CD4-positive, alpha-beta T cell treated with Interleukin-1 beta for 1 hour (primary cell): ENCODE data around the gene MTFR2.

Experiments used
- DNase-seq, 2 donors: peaks; one replicate each; pipeline ENCODE4 v3.0.0-alpha.2; 2020 to 2022

The MTFR2 gene

DNA sequence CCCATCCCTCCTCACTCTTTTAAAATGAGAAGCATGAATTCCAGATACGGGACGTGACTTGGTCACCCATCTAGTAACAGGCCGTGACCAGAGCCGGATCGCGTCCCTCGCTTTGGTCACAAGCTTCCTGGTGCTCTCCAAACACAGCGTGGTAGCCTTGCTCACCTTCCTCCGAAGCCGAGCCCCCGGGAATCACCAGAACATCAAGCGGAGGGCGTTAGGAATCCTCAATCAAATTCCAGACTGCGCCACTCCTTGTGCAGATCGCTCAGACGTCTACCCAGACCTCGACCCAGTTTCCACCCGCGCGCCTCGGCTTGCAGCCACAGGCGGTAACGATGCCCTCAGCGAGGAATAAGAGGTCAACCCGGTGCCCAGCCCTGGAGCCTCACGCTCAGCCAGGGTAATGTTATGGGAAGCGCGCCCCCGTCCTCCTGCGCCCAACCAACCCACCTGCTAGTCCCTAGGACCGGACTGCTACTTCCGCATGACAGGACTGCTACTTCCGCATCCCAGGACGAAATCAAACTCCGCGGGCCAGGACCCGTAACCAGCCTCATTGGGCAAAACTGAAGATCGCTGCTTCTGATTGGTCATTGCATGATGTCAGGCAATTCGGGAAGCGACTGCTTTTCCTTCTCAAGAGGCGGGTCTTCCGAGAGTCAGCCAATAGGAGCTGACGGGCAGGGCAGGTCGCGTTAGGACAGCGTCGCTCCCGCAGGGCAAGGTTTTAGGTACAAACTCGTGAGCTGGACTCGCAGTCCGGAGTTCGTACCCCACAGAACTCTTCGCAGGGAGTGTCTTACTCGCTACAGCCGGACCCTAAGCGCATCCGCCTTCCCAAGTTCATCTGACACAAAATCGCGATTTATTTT, at the start of gene MTFR2:
MTFR2 (minus strand) TSS at position 501 of the 875 bp plus-strand sequence. CDS start 1,212 bp downstream, outside the sequence.
- DNase-seq, result peak; percentile 97 to 98

- DNase-seq, result no peak
These were observed 44.5 kb upstream of the MTFR2 start for GRCh38 chr6:136294621-136295020.

DNA sequence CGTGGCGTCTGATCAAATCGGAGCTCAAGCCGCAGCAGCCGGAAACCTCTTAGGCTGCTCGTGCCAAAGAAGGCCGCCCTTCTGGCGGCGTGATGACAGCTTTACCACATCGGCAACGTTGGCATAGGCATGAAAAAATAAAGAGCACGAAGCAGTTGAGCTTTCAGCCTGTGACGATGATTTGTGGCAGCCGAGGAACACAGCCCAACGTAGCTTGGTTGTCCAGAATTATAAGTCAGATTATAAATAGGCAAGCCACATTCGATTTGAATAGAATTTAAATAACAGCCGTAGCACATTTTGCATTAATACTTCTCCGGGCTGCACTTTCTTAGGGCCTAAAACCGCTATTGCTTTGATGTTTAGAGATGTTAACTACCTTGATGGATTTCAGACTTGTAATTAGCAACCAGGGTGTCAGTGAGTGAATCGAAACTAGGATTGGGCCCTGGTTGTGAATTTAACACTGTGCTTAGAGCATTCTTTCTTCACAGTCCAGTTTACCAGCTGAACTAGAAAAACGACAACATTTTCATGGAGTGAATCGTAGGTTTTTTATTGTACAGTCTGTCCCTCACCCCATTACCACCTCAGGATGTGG, 40.4 kb upstream of the MTFR2 start:
- DNase-seq, result peak; percentile 91 to 92

DNA sequence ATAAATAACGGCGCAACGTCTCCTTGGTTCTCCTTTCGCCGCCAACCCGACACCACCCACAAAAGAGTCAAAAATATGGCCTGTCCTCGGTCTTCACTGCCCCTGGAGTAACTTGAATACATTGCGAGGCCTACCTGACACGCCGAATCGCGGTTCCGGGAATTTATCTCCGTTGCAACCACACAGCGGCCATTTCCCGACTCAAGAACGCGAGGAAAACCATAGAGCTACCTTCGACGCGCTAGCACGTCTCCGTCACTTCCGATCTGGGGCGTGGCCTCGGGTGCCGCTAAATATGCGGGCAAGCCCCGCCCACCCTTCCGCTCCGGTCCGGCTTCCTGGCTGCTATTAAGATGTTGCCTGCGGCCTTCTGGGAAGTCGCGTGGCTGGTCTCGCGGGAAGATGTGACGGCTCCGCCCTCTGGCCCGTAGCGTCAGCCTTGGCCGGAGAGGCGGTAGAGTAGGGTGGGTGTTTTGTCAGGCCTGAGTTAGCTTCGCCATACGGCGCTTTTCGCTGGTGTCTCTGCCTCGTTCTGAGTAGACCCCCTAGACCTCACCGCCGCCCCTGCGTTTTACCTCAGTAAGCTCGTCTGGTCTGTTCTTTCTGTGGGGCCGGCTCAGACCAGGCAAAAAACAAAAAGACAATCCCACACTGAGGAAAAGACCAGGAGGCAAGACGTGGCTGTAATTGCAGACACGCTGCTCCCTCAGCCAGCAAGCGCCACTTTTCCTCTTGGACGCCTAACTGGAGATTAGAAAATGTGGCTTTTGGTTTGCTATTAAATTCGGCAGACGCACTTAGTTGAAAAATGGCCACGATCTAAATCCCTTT, 39.7 kb upstream of the MTFR2 start, which contains the start of gene BCLAF1:
BCLAF1 (minus strand) TSS at position 268 of the 831 bp plus-strand sequence. CDS start 9,980 bp downstream, outside the sequence.
- DNase-seq, result peak; percentile 100

DNA sequence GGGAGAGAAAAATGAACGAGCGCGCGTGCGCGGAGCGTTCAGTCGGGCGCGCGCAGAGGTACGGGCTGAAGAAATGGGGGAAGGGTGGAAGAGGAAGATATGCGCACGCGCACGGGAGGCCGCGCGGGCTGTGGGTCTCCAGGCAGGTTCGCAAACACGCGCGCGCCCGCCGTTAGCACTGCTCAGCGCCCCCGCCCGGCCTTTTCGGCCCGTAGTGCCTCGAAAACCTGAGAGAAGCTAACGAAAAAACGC, 39.1 kb upstream of the MTFR2 start:
- DNase-seq, result peak; percentile 95

GRCh38 chr6:136288566-136289326, 38.6 kb upstream of the MTFR2 start:
- DNase-seq, result peak; percentile 97

DNA sequence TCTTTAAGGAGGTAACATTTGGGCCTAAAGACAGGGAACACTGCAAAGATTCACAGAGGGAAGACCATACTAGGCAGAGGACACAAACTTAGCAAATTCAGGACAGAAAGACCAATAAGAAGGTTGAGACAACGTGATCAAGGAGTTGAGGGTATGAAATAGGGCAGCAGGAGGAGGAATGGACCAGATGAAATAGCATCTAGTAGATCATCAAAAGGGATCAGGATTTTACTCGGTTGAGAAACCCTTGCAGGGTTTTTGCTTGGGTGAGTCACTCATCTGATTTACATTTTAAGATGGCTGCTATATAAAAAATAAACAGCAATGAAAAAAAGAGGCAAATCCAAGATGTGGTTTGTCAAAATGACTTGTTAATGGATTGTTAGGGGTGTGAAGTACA, 34.8 kb upstream of the MTFR2 start:
- DNase-seq, result peak in 1 of 2 donors; percentile 19

GRCh38 chr6:136282906-136283305, 32.8 kb upstream of the MTFR2 start:
- peak in 1 of 2 donors; percentile 22 for DNase-seq

- no peak for DNase-seq
These were observed 30.0 kb upstream of the MTFR2 start for GRCh38 chr6:136280032-136280609.

GRCh38 chr6:136274062-136274461, 24.0 kb upstream of the MTFR2 start:
- DNase-seq, result no peak

GRCh38 chr6:136265101-136265500, 15.0 kb upstream of the MTFR2 start:
- DNase-seq, result no peak

- DNase-seq, result no peak
These were observed 12.8 kb upstream of the MTFR2 start for GRCh38 chr6:136262940-136263339.

DNA sequence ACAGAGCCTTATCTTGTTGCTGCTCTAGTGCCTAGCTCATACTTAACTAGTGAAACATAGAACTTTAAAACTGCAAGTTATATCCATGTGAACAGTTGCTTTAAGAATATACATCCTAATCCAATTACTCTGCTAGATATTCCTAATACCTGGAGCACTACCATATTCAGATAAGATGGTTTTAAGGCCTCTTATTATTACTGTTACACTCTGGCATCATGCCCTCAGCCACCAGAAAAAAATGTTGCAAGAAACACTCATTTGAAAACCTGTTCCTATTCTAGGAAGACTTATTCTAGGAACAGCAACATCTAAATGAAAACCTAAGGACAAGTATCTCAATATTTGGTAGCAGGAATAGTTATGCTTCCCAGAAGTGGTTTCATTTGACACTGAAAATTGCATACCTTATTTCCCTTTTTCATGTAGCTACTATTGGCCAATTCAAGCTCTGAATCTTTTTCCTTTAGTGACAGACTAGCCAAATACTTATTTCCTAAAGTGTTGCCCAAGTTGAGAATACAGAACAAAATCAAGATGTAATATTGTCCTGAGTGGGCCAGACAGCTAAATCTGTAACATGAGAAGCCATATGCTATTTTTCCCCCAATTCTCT, 4.8 kb upstream of the MTFR2 start:
- DNase-seq, result no peak

GRCh38 chr6:136253734-136254133, 3.6 kb upstream of the MTFR2 start:
- DNase-seq, result no peak

- DNase-seq, result no peak
These were observed 2.3 kb upstream of the MTFR2 start for GRCh38 chr6:136252441-136252840.

DNA sequence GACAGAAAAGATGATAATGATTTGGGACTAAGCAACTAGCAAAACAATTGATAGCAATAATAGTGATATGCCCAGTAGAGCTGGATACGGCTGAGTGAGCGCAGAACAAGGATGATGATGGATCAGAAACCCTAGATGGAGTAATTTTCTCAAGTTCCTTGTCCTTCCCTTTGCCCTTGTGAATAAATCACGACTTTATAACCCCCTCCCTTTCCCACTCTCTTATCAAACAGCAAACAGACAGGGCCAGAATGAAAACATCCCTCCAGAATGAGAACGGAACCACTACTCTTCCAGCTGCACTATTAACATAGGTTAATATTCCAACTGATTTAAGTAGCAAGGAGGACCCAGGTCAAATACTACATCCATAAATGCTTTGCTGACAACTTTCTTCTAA, 1.3 kb upstream of the MTFR2 start:
- no peak for DNase-seq

DNA sequence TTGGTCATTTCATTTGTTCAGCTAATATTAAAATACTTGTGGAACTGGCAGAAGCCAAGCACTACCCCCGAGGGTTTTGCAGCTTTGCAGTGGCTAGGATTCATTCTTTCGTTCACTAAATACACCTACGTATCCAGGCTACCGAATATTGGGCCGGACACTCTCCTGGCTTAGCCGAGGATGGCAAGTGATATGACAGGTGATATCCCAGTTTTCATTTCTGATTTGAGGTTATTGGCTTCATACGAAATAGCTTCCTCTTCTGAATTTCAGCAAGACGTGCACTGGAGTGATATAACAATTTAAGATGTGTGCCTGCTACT, 536 bp upstream of the MTFR2 start:
- DNase-seq, result no peak

DNA sequence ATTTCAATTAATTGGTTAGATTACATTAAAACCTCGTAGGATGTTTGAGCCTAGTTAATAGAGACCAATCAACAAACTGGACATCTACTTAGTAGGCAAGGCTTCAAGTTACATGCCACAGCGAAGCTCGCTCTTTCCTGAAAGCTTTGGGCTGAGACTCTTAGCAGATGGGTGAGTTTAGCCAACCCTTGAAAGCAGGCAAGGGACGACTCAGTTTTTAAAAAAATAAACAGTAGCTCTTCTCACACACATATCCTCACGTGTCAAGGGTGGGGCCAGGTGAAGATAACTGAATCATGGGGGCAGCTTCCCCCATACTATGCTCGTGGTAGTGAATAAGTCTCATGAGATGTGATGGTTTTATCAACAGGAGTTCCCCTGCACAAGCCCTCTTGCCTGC, 775 bp downstream of the MTFR2 start:
- DNase-seq, result no peak

DNA sequence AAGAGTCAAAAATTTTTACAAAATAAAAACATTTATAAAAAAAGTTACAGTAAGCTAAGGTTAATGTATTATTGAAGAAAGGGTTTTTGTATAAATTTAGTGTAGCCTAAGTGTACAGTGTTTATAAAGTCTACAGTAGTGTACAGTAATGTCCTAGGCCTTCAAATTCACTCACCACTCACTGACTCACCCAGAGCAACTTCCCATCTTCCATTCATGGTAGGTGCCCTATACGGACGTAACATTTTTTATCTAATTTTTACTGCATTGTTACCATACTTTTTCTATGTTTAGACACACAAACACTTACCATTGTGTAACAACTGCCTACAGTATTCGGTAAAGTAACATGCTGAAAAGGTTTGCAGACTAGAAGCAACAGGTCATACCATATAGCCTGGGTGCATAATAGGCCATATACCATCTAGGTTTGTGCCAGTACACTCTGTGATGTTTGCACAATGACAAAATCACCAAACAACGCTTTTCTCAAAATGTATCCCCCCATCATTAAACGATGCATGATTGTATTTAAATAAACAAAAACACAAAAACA, 6.0 kb downstream of the MTFR2 start:
- DNase-seq, result no peak

GRCh38 chr6:136236466-136237293, 13.4 kb downstream of the MTFR2 start:
- no peak for DNase-seq

- no peak for DNase-seq
These were observed 14.9 kb downstream of the MTFR2 start for GRCh38 chr6:136235233-136235564.
